HCT116 (cell line): ENCODE results near the gene DPH2.

Experiments
- POLR2AphosphoS5 ChIP-seq: IDR thresholded peaks from 2 replicates; pipeline ENCODE4 v1.6.1; 2011; ENCODE audit warnings: mild to moderate bottlenecking, low read depth, low read length, moderate library complexity
- TF ChIP-seq, protein P1 (sequence below), 3 experiments: fragments of 200-600 bp in 1 of 3; sonication (generic) in 1 of 3; IDR thresholded peaks in 2 of 3; conservative IDR thresholded peaks in 1 of 3; 2 replicates each; pipeline ENCODE4 v1.5.1; 2012 to 2017; ENCODE audit warnings: low read depth in 2 of 3, low read length in 2 of 3, antibody characterized with exemption in 1 of 3, borderline replicate concordance in 1 of 3, control low read depth in 1 of 3, mild to moderate bottlenecking in 1 of 3, mixed read lengths in 1 of 3, mixed run types in 1 of 3, moderate library complexity in 1 of 3; ENCODE audit not compliant: insufficient read depth in 1 of 3

- TF ChIP-seq POLR2AphosphoS5 = 0 out of 2 replicates have a peak, but pooled peaks have one; percentile 24
- TF ChIP-seq, protein P1, sequence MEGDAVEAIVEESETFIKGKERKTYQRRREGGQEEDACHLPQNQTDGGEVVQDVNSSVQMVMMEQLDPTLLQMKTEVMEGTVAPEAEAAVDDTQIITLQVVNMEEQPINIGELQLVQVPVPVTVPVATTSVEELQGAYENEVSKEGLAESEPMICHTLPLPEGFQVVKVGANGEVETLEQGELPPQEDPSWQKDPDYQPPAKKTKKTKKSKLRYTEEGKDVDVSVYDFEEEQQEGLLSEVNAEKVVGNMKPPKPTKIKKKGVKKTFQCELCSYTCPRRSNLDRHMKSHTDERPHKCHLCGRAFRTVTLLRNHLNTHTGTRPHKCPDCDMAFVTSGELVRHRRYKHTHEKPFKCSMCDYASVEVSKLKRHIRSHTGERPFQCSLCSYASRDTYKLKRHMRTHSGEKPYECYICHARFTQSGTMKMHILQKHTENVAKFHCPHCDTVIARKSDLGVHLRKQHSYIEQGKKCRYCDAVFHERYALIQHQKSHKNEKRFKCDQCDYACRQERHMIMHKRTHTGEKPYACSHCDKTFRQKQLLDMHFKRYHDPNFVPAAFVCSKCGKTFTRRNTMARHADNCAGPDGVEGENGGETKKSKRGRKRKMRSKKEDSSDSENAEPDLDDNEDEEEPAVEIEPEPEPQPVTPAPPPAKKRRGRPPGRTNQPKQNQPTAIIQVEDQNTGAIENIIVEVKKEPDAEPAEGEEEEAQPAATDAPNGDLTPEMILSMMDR (IDR thresholded peaks at IDR 0.05 in 2 of 3, conservative IDR thresholded peaks at IDR 0.05 in 1 of 3; ENCODE audit: borderline replicate concordance in 1 of 3, insufficient read depth in 1 of 3, low read depth in 2 of 3, low read length in 2 of 3) = peak; percentile 54 to 64 (median 57)
Observed at GRCh38 chr1:43994794-43995790, 25.3 kb downstream of the DPH2 start.
